ENCODE measurements around the gene PCIF1.
"Not testable (repeated sequence)": the region's sequence is repeated elsewhere in the genome, so short reads cannot be mapped to it uniquely, and the experiment has no call there.

Gene PCIF1

DNA sequence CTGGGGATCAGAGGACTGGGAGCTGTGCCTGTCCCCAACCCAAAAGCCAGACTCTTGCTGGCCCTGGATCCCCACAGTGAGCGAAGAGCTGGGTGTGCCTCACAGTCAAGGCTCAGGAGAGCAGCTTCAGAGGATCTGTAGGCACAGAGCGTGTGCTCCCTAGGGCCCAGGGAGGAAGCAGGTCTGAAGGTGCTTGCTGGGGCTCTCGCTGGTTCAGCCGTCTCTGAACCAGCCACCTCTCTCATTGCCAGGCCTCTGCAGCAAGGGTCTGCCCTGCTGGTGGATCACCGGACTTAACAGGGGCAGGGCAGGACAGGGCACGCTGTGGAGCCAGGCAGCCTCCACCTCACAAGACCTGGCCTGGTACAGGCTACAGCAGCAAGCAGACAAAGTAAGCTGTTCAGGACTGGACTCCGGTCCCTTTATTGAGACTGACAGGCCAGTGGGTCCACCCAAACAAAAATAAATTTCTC is 13.8 kb downstream of the PCIF1 start:
- DNase-seq, result no peak

DNA sequence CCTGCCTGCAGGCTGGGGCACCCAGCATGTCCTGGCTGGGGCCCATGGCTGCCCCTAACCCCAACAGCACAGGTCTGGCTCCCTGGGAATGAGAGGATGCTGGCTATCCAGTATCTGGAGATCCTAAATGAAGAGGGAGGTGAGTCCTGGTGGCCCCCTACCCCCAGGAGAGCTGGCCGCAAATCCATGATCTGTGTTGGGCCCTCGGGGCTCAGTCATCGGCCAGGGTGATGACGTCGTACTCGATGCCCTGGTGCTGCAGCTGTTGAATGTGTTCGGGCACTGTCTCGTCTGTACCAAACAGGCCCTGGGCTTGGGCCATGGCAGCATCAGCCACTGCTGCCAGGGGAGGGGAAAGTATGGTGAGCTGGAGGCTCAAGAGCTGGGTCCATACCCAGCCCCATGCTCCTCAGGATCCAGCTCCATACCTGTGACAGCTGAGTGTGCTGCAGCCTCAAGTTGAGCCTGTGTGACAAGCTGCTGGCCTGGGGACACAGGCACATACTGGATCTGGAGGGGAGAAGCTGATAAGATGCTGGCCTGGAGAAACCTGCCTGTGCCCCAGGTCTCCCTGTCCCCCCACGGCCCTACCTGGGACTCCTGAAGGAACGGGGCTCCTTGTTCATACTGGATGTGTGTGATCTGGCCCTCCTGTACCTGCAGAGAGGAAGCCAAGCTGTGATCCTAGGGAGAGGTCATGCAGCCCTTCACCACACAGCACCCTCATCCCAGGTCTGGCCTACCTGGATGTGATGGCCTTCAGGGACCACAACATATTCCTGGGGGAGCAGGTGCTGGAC is 14.5 kb downstream of the PCIF1 start:
- DNase-seq, result no peak

DNA sequence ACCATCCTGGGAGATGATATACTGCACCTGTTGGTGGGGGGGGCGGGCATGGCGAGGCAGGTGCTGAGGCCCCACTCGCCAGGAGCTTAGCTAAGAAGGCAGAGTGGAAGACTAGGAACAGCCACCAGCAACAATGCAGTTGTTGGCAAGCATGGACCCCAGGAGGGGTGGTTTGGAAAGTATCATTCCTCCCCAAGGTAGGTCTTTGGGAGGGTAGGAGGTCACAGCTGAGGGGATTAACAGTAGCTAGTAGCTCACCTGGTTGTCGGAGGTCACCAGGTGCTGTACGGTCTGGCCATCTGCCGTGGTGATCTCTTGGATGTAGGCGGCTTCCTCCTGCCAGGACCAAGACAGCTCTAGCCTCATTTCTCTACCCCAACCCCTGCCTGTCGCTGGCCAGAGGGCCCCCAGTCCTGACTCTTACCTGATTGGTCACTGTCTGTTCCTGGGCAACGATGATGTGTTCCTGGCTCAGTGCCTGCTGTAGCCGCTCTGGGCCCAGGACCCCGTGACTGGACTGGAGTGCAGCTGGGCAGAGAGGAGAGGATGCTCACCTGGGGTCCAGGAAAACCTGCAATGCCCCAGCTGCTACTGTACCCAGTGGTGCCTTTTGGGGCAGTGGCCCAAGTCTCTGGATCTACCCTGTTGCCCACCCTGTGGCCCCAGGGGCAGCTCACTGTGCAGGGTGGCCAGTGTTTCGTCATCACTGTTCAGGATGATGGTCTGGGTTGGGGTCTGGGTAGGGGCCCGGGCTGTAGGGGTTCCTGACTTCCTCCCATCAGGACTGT is 15.3 kb downstream of the PCIF1 start:
- no peak for DNase-seq

DNA sequence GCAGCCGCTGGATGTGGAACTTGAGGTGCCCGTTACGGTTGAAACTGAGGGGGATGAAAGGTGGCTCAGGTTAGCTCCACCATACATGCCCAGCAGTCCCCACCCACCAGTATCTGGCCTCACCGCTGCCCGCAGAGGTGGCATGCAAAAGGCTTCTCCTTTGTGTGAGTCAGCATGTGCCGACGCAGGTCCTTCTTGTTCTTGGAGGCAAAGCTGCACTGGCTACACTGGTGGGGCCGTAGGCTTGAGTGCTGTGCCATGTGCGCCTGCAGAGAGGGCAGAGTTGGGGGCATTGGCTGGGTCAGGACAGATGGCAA is 15.8 kb downstream of the PCIF1 start:
- no peak for DNase-seq

DNA sequence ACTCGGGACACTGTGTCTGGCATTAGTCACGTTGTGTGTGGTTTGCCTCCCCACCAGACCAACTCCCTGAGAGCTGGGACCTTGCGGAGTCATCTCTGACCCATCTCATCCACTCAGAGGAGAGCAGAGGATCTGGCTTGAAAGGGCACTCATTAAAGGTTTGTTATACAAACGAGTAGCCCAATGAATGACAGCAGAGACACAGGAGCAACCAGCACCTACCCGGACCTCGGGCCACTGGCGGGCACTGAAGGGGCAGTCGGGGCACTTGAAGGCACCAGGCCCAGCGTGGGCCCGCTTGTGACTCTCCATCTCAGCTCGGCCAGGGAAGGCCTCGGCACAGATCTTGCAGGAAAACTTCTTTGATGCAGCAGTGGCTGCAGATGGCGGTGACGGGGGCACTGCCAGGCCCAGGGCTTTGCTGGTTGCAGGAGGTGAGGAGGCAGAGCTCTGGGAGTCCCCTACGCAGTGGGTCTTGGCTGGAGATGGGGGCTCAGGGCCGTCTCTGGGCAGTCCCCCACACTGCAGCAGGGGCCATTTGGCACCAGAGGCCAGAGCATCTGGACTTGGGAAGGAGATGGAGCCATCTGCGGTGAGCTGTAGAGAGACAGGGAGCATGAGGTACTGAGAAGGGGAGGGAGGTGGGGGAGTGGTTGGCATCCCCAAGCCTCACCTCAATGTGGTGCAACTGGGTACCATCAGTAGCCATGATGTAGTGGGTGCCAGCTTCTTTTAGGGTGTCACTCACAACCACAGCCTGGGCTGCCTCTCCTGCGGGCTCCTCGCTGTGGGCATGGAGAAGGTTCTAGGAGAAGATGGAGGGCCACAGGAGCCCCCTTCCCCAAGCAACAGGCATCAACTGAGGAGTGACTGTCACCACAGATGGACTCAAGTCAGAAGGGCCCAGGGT is 17.7 kb downstream of the PCIF1 start:
- no peak for DNase-seq

DNA sequence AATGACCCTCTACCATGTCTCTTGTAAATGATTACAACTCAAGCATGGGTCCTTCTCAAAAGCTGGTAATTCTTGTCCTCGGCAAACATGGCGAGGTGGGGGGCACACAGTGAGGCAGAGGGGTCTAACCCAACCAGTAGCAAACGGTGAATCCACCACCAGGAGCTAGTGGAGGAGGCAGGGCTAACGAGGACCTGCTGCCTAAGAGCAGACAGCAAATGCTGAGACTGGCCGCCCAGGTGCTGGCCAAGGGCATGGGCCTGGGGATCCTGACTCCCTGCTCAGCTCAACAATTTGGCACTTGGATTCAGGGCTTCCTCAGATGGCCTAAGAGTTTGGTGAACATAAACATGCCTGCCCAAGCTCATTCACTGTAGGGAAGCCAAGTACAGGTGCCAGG is 18.4 kb downstream of the PCIF1 start:
- DNase-seq, result no peak

DNA sequence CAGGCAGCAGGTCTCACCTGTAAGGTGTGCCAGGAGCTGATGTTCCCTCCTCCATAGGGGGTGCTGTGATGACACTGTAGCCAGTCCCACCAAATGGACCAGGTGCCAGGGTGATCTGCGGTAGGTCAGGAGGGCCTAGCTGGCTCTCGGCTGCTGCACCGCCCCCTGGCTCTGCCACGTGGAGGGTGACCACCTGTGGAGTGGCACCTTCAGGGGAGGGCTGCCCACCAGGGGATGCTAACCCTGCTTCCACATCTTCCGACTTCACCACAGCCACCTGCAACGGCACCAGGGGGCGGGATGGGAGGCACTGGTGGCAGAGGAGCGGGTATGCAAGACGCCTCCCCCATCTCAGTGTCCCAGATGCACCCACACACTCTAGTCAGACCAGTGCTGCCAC is 19.2 kb downstream of the PCIF1 start:
- no peak for DNase-seq

DNA sequence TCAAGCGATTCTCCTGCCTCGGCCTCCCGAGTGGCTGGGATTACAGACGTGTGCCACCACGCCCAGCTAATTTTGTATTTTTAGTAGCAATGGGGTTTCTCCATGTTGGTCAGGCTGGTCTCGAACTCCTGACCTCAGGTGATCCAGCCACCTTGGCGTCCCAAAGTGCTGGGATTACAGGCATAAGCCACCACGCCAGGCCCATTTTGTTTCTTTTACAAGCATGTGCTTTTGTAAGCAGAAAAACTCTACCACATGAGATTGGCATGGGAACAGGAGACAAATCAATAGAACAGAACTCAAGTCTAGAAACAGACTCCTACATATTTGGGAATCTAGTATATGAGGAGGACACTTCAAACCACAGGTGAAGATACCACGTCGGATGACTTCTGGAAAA is 21.8 kb downstream of the PCIF1 start:
- DNase-seq, result not testable (repeated sequence)

DNA sequence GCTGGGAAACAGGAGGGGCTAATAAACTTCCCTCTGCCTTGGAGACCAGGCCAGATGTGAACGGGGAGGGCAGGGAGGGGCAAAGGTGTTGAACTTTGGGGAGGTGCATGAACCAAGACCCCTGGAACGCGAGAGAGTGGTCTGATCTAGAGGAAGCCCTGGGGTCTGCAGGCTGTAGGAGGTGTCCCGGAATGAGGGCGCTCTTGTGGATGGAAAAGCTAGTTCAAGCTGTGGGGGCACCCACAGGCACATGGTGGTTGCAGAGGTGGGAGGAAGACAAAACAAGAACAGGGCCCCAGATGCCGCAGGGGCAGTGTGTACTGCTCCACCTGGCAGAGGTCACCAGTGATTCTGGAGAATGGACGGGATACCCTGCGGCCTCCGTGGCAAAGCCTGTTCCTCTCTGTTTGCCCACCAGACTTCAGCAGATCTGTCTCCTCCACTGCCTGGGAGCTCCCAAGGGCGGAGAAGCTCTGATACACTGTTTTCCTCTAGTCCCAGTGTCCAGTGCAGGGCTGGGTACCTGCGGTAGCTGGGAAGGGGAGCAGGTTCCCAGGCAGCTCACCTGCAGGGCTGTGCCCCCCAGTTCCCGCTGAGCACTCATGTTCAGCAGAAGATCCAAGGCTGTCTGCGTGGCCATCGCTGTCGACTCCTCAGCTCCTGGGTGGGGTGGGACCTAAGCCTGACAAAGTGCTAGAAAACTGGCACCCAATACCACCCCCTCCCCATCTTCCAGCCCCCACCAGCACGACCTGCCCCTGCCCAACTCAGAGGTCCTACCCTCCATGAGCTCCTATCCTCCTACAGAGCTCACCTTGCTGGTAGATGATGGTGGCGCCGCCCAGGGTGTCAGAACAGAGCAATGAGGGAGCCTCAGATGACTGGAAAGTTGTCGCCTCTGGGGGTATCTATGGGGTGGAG is 22.8 kb downstream of the PCIF1 start:
- peak; percentile 34 for DNase-seq

DNA sequence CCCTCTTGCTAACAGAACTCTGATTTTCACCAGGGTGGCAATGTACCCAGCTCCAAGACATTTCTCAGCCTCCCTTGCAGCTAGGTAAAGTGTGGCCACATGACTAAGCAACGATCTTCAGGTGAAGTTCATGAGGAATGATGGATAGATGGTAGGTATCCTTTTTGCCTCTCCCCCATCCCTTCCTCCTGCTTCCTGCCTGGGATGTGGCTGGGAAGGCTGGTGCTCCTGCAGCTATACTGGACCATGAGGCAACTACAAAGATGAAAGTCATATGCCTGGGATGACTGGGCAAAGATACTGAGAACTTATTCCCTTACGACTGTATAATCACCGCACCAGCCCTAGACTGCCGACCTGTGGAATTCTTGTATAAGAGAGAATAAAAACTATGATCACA is 24.1 kb downstream of the PCIF1 start:
- DNase-seq, result peak; percentile 12

DNA sequence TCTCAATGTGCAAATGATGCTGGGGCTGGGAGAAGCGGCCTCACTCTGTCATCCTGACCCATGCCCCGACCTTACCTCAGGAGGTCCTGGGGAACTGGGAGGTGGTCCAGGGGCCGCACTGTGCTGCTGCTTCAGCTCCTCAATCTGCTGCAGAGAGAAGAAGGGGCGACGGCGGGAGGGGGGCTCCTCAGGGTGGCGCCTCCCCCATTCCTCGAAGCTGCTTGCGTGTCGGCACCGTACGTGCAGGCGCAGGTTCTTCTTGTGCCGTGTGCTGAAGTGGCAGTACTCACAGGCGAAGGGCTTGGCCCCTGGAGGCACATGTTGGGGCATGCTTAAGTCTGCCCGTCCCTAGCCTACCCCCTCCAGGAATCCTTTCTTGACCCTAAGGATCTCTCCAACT is 24.6 kb downstream of the PCIF1 start:
- peak; percentile 35 for DNase-seq

DNA sequence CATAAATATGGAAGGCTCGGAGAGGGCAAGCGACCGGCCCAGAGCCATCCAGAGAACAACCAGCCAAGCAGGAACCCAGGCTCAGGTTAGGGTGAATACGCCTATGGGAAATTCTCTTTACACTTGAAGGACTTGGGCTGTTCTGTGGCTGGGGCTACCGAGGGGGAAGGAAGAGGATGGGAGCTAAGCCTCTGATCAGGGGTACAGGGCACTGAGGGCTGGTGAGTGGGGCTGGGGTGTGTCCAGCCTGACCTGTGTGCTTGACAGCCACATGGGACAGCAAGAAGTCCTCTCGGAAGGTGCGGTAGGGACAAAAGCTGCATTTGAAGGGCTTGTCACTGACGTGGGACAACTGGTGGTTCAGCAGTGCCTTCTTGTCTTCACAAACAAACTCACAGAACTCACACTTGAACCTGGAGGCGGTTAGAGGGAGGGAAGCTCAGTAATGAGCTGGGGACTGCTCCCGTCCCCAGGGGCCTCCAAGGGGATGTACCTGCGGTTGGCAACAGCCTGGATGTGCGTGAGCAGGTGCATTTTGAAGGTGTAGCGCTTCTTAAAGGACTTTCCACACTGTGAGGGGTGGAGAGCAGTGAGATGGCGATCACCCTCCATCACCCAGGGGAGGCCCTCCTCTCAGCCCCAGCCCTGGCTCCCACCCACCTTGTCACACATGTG is 25.6 kb downstream of the PCIF1 start:
- peak; percentile 31 for DNase-seq

DNA sequence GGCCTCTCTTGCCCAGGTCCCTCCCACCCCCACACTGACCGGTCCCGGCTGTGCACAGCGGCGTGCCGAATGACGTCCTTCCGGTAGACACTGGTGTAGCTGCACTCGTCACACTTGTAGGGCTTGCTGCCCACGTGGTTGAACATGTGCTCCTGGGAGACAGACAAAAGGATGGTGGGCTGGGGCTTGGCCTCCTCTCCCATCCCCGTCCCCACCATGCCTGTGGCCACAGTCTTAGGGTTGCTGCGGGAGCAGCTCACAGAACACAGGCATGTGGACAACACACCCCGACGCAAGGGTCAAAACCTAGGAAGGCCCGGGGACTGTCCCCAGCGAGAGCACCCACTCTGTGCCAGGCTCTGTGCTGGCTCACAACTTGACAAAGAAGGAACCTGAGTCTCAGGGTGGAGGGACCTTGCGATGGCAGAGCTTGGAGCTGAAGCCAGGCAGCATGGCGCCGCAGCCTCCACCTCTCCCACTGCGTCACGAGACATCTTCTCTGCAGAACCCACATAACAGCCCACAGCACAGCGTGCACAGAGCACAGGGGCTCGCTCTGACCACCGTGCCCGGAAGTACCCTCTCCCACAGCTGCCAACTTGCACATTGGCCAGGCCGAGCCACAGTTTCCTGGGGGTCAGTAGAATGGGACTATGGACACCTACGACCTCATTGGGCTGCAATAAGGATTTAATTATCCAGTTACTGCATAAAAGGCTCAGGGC is 27.7 kb downstream of the PCIF1 start:
- DNase-seq, result no peak

DNA sequence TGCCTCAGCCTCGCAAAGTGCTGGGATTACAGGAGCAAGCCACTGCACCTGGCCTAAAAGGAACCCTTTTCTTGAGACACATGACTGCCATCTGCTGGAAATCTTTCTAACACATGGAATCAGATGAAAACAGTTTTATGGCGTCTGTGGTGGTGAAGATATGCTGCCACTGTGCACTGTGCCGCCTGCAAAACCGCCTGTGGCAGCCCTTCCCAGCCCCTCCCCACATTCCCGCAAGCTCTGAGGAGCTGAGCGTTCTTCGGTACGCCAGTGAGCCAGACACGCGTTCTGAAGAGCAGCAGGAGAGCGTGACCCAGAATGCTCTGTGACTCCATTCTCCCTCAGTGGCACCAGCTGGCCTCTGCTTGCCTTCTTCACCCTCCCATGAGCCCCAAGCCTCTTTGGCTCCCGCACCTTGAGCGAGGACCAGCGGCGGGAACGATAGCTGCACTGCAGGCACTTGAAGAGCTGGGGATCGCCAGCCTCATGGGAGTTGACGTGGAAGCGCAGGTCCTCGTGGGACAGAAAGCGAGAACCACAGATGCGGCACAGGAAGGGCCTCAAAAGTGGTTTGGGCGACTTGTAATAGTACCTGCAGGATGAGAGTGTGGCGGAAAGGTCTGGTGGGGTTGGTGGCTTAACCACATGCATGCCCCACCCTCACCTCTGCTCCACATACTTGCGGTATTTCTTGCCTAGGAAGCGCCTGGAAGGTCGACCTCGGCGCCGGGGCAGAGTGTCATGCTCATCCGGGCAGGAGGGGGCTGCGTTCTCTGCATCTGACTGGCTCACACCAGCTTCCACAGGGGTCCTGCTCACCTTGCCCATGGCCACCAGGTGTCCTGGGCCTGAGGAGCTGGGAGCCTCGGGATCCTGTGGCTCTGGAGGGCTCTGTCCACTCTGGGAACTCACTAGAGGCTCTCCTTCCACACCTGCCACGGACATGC is 28.8 kb downstream of the PCIF1 start:
- DNase-seq, result peak; percentile 39

DNA sequence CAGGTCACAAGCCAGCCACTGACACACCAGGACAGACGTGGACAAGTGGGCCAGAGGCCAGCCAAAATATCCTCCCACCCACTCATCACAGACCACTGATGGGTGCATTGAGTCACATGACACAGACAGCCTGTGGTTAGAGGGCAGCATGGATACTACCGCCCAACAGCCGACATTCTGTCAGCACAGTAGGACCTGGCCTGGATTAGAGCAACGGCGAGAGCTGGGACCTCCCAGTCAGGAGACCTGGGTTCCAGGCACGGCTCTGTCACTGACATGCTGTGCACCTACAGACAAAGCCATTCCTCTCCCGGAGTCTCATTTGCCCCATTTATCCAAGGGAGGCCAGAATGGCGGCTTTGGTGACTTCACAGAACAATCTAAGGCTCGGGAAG is 29.5 kb downstream of the PCIF1 start:
- no peak for DNase-seq

DNA sequence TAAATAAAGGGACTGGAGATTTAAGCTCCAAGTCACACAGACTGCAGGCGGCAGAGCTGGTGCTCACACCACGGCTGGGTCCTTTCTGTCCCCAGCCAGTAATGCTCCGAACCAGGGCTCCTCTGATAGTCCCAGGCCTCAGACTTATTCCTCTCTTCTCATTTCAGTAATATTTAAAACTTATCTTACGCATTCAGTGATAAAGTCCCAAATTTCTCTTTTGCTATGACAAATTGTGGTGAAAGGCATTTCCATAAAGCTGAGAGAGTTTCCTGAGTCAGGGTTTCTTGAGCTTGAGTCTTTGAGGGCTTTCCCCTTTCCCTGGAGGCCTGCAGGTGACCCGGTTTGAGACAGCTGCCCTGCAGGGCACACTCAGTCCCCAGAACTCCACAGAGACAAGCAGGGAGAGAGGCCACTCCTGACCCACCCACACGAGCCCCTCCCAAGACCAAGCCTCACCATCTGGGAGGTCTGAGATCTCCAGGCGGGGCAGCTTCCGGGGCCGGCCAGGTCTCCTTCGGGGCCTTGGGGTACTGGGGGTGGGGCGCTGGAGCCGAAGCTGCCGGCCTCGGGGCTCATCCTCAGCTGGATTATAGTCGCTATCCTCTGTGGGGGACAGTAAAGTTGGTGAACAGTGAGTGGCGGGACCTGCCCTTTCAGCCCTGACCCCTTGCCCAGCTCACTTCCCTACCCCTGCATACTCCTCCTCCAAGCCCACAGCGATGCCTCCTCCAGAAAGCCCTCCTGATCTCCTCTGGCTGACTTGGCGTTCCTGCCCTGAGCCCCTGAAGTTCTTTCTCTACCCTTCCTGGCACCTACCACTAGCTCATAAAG is 30.9 kb downstream of the PCIF1 start:
- DNase-seq, result no peak

DNA sequence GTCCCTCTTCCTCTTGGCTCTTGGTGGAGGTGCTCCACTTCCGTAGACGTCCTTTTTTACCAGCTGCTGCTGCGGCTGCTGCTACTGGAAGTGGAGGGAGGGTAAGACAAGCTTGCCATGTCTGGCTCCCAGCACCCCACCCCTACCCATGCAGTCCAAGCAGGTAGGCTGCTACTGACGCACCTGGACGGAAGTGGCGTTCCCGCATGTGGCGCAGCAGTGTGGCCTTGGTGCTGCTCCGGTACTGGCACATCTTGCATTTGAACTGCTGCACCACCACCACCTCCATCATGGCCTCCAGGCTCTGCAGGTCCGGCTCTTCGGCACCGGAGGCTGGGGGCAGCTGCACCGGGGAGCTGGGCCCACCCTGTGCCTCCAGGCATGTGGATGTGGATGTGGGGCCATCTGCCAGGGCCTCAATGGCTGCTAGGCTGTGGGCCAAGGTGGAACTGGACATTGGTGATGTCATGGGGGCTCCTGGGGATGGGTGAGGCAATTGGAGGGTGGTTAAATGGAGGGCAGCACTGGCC is 33.1 kb downstream of the PCIF1 start:
- DNase-seq, result no peak

DNA sequence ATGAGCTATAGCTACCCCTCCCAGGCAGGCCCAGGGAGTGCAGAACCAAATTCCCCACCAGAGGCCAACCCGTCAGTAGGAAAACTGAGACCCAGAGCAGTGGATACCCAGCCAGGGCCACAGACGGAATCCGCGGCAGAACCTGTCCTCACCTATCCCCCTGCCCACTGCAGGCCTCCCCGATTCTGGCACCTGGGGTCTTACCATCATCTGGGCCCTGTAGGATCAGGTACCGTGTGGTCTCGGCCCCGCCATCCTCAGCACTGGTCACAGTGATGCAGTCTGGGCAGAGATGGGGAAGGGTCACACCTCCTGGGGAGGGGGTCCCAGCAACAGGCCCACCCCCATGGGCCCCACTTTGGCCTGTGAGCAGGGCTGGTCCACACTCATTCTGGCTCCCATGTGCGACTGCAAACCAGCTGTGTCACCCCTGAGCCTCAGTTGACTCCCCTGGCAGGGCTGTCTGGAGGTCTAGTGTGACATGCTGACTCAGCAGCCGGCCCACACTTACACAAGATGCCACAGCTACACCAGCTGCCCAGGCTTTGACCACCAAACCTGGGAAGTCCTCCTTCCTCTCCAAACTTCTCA is 33.7 kb downstream of the PCIF1 start:
- no peak for DNase-seq

All from right forelimb (tissue), 1 donor.